ENCODE data around the gene C3orf20.

DNA sequence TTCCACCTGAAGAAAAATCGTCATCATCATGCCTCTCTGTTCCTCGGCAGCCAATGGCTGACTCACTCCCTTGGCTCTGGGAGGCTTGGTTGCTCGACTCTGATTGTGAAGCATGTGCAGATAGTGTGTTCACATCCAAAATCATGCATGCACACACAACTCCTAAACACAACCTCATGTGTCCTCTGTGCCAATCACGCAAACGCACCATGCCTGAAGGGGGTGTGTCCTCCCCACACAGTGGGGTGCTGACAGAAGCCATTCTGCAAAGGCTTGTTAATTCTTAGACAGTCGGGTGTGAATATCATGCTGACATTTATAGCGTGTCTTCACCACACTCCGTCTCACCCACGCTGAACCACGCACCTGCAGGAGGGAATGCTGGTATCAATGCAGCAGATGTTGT, 34.8 kb upstream of the C3orf20 start:
- no peak for TF ChIP-seq POLR2A (IDR thresholded peaks at IDR 0.05; ENCODE audit: extremely low read depth, insufficient read length)
- TF ChIP-seq, protein P1, sequence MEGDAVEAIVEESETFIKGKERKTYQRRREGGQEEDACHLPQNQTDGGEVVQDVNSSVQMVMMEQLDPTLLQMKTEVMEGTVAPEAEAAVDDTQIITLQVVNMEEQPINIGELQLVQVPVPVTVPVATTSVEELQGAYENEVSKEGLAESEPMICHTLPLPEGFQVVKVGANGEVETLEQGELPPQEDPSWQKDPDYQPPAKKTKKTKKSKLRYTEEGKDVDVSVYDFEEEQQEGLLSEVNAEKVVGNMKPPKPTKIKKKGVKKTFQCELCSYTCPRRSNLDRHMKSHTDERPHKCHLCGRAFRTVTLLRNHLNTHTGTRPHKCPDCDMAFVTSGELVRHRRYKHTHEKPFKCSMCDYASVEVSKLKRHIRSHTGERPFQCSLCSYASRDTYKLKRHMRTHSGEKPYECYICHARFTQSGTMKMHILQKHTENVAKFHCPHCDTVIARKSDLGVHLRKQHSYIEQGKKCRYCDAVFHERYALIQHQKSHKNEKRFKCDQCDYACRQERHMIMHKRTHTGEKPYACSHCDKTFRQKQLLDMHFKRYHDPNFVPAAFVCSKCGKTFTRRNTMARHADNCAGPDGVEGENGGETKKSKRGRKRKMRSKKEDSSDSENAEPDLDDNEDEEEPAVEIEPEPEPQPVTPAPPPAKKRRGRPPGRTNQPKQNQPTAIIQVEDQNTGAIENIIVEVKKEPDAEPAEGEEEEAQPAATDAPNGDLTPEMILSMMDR (IDR thresholded peaks at IDR 0.05; ENCODE audit: low read depth, low read length): no peak
- TF ChIP-seq, protein P2, sequence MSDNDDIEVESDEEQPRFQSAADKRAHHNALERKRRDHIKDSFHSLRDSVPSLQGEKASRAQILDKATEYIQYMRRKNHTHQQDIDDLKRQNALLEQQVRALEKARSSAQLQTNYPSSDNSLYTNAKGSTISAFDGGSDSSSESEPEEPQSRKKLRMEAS (IDR thresholded peaks at IDR 0.05; ENCODE audit: low read depth, low read length): no peak
- TF ChIP-seq MYC (IDR thresholded peaks at IDR 0.05; ENCODE audit: low read depth, low read length): no peak
